ENCODE results near the gene UFC1.
A peak's percentile ranks its signal among the peaks of the same experiment; 100 is the strongest.

GRCh38 chr1:161159087-161159912, 5.5 kb downstream of the UFC1 start, which contains the start of gene USP21:
- TF ChIP-seq CTCF (IDR thresholded peaks at IDR 0.05; ENCODE audit: poor library complexity) = peak; percentile 25
- TF ChIP-seq EZH2 (IDR thresholded peaks at IDR 0.05; ENCODE audit: borderline replicate concordance) = no peak

Measured in hepatocyte (in vitro differentiated cells).